NB4 (cell line): ENCODE data around the gene EXD1.

Source experiments
- CTCF ChIP-seq: IDR thresholded peaks from one replicate; pipeline ENCODE4 v1.5.1; 2012; ENCODE audit warnings: low read depth, low read length
- MAX ChIP-seq: IDR thresholded peaks from 2 replicates; pipeline ENCODE4 v1.6.1; 2011; ENCODE audit warnings: low read depth, low read length
- MYC ChIP-seq: IDR thresholded peaks from 2 replicates; pipeline ENCODE4 v1.6.1; 2011; ENCODE audit warnings: low read depth, low read length
- POLR2A ChIP-seq: IDR thresholded peaks from 2 replicates; pipeline ENCODE4 v1.6.1; 2011; ENCODE audit warnings: mild to moderate bottlenecking; ENCODE audit not compliant: insufficient read length; ENCODE audit errors: extremely low read depth

GRCh38 chr15:41230650-41231421, at the start of gene EXD1, which contains the start of gene CHP1:
- peak; percentile 53 for TF ChIP-seq MAX
- TF ChIP-seq POLR2A, result peak; percentile 49
- TF ChIP-seq CTCF, result peak; percentile 68
- peak; percentile 46; the same call in 1 of the 2 replicates for TF ChIP-seq MYC
